HepG2 (cell line): Measurements from ENCODE around the gene MXRA8.
A peak's percentile ranks its signal among the peaks of the same experiment; 100 is the strongest.

Experiments used
- ASH2L ChIP-seq: fragments of 300-600, 200-600 bp; sonication (generic); IDR thresholded peaks from 2 replicates; pipeline ENCODE4 v1.7.0; 2017; ENCODE audit warnings: low read depth, mild to moderate bottlenecking, moderate library complexity, mixed read lengths, low read length; ENCODE audit not compliant: insufficient read length
- CEBPB ChIP-seq: IDR thresholded peaks from 2 replicates; pipeline ENCODE4 v1.6.1; 2011; ENCODE audit warnings: low read depth, low read length, improper control_type of control experiment, borderline replicate concordance
- ETV6 ChIP-seq: sonication (generic); formaldehyde crosslinking; conservative IDR thresholded peaks from 2 replicates; pipeline ENCODE4 v1.4.0; 2020; ENCODE audit warnings: missing genetic modification reagents
- EZH2 ChIP-seq: conservative IDR thresholded peaks from 2 replicates; pipeline ENCODE4 v1.6.1; 2012; ENCODE audit warnings: mild to moderate bottlenecking, low read depth, low read length, moderate library complexity
- RNF2 ChIP-seq: fragments of 450-650 bp; conservative IDR thresholded peaks from 2 replicates; pipeline ENCODE4 v1.6.1; 2016; ENCODE audit warnings: low read depth
- TF ChIP-seq, protein P1 (sequence below): sonication (generic); formaldehyde crosslinking; IDR thresholded peaks from 2 replicates; pipeline ENCODE4 v1.5.0; 2020; ENCODE audit warnings: mild to moderate bottlenecking, missing genetic modification reagents, moderate library complexity

DNA sequence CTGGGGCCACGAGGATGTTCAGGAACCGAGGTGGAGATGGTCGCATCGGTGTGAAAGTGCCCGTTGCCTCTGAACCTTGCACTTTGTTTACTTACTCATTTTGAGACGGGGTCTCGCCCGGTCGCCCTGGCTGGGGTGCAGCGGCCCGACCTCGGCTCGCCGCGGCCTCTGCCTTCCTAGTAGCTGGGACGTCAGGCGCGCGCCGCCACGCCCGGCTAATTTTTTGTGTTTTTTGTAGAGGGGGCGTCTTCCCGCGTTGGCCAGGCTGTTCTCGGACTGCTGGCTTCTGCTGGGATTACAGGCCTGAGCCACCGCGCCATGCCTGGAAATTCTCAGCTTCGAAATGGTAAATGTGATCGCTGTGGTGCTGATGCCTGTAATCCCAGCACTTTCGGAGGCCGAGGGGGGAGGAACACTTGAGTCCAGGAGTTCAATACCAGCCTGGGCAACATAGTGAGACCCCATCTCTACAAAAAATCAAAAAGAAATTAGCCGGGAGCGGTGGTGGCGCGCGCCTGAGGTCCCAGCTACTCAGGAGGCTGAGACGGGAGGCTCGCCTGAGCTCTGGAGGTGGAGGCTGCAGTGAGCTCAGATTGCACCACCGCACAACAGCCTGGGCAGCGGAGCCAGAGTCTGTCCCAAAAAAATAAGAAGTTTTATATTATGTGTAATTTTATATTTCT, 49.4 kb upstream of the MXRA8 start:
- TF ChIP-seq ETV6 (CRISPR knock-in tag) (no peak), CEBPB (no peak), EZH2 (no peak), ASH2L (peak; percentile 30), RNF2 (no peak)
- TF ChIP-seq, protein P1, sequence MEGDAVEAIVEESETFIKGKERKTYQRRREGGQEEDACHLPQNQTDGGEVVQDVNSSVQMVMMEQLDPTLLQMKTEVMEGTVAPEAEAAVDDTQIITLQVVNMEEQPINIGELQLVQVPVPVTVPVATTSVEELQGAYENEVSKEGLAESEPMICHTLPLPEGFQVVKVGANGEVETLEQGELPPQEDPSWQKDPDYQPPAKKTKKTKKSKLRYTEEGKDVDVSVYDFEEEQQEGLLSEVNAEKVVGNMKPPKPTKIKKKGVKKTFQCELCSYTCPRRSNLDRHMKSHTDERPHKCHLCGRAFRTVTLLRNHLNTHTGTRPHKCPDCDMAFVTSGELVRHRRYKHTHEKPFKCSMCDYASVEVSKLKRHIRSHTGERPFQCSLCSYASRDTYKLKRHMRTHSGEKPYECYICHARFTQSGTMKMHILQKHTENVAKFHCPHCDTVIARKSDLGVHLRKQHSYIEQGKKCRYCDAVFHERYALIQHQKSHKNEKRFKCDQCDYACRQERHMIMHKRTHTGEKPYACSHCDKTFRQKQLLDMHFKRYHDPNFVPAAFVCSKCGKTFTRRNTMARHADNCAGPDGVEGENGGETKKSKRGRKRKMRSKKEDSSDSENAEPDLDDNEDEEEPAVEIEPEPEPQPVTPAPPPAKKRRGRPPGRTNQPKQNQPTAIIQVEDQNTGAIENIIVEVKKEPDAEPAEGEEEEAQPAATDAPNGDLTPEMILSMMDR (CRISPR knock-in tag): no peak
